Measurements from ENCODE around the gene GNAS. TPM values are rescaled to one million over a fixed set of nuclear protein-coding genes. Genes with fewer than 3 reads are reported as not detected.

The GNAS gene
- total RNA-seq, 1 donor from 2014 or later, result 784 TPM

GRCh38 chr20:58851969-58852458, 502 bp upstream of the GNAS start:
- ATAC-seq (ENCODE audit: low read depth) (no peak), DNase-seq (no peak)
- Mint-ChIP-seq H3K9me3 (no peaks in the 10 kb centered on the region), H3K4me3 (peak overlapping the region; percentile 89), H3K27me3 (peaks cover 25% of the 10 kb centered on the region), H3K4me1 (peaks cover 36% of the 10 kb centered on the region), H3K36me3 (ENCODE audit: low read depth) (no peaks in the 10 kb centered on the region), H3K27ac (no peak overlapping the region)
- ChIA-PET POLR2A (interaction anchor here (1.5 to 1.9 kb wide), 2 partner anchors 37 to 180 kb away, joined by 4 to 5 read pairs; partner anchors contain the start of gene ATP5F1E), CTCF (interaction anchor here (0.8 to 1.5 kb wide), 3 partner anchors 23 to 644 kb away, joined by 3 read pairs; no protein-coding TSS in a partner anchor)
- intact Hi-C loops (cut with micrococcal nuclease), result loop anchor here (2.0 to 5.0 kb wide), 2 partner anchors 200 to 615 kb away; partner anchors contain the start of gene STX16
- TF ChIP-seq CTCF (IDR thresholded peaks at IDR 0.05), result no peak

GRCh38 chr20:58853466-58853865, 950 bp downstream of the GNAS start:
- Mint-ChIP-seq H3K27me3 (peaks cover 29% of the 10 kb centered on the region), H3K36me3 (ENCODE audit: low read depth) (no peaks in the 10 kb centered on the region), H3K4me1 (peaks cover 32% of the 10 kb centered on the region), H3K9me3 (no peaks in the 10 kb centered on the region), H3K27ac (no peak overlapping the region), H3K4me3 (no peak overlapping the region)
- POLR2A ChIA-PET, result no interaction called here
- no peak for TF ChIP-seq CTCF (IDR thresholded peaks at IDR 0.05)
- no peak for ATAC-seq (ENCODE audit: low read depth)
- CTCF ChIA-PET, result no interaction called here
- DNase-seq, result no peak
- intact Hi-C loops (cut with micrococcal nuclease), result loop anchor here (2.0 to 5.0 kb wide), 2 partner anchors 201 to 617 kb away; partner anchors contain the start of gene STX16

GRCh38 chr20:58853976-58854637, 1.6 kb downstream of the GNAS start:
- no peak for TF ChIP-seq CTCF (IDR thresholded peaks at IDR 0.05)
- intact Hi-C loops (cut with micrococcal nuclease), result loop anchor here (2.0 to 5.0 kb wide), 2 partner anchors 202 to 617 kb away; partner anchors contain the start of gene STX16
- ATAC-seq (ENCODE audit: low read depth), result no peak

GRCh38 chr20:58854638-58855471, 2.3 kb downstream of the GNAS start:
- peaks cover 32% of the 10 kb centered on the region for H3K4me1 Mint-ChIP-seq
- no peaks in the 10 kb centered on the region for H3K36me3 Mint-ChIP-seq (ENCODE audit: low read depth)
- no peak overlapping the region for H3K27ac Mint-ChIP-seq
- H3K27me3 Mint-ChIP-seq, result peaks cover 37% of the 10 kb centered on the region
- TF ChIP-seq CTCF (IDR thresholded peaks at IDR 0.05), result no peak
- no peaks in the 10 kb centered on the region for H3K9me3 Mint-ChIP-seq
- intact Hi-C loops (cut with micrococcal nuclease), result loop anchor here (5.0 kb wide), 1 partner anchor 203 kb away; the partner anchor contains the start of gene STX16
- peak overlapping the region; percentile 50 for H3K4me3 Mint-ChIP-seq
- ChIA-PET POLR2A (no interaction called here), CTCF (interaction anchor here (0.6 kb wide), 1 partner anchor 759 kb away, joined by 3 read pairs; no protein-coding TSS in a partner anchor)
- peak; percentile 24 for DNase-seq
- no peak for ATAC-seq (ENCODE audit: low read depth)

More at GRCh38 chr20:58853976-58854637, 1.6 kb downstream of the GNAS start:
- peak; percentile 16 for DNase-seq
- H3K36me3 Mint-ChIP-seq (ENCODE audit: low read depth), result no peaks in the 10 kb centered on the region
- peaks cover 32% of the 10 kb centered on the region for H3K4me1 Mint-ChIP-seq
- ChIA-PET CTCF (no interaction called here), POLR2A (no interaction called here)
- H3K27me3 Mint-ChIP-seq, result peaks cover 33% of the 10 kb centered on the region
- H3K27ac Mint-ChIP-seq, result no peak overlapping the region
- H3K4me3 Mint-ChIP-seq, result peak overlapping the region; percentile 59
- H3K9me3 Mint-ChIP-seq, result no peaks in the 10 kb centered on the region

Data from activated B cell treated with CpG ODN at 0.5 μM for 24 hours (primary cell).